Stimulated activated memory B cell treated with anti-CD40 and anti-IgM and Interleukin-4, amounts not matched to agents 10 μg/mL and 1 μg/mL and 100 μg/mL, for 72 hours (primary cell): ENCODE measurements around the gene CDKN2B-AS1.

Experiments
- ATAC-seq: fragments of 150-1000 bp; cut with Tn5 transposase; 2 replicates; pipeline ENCODE4 v1.10.0; 2021
- H3K27ac Mint-ChIP-seq: one replicate; pipeline ENCODE4 v1.8.0; 2022; ENCODE audit warnings: mild to moderate bottlenecking, mixed read lengths
- H3K27me3 Mint-ChIP-seq: one replicate; pipeline ENCODE4 v1.8.0; 2022; ENCODE audit warnings: mixed read lengths
- H3K36me3 Mint-ChIP-seq: one replicate; pipeline ENCODE4 v1.8.0; 2022; ENCODE audit warnings: mixed read lengths
- H3K4me1 Mint-ChIP-seq: one replicate; pipeline ENCODE4 v1.8.0; 2022; ENCODE audit warnings: mixed read lengths
- H3K4me3 Mint-ChIP-seq: one replicate; pipeline ENCODE4 v1.8.0; 2022; ENCODE audit warnings: mild to moderate bottlenecking, moderate library complexity, mixed read lengths
- H3K9me3 Mint-ChIP-seq: one replicate; pipeline ENCODE4 v1.8.0; 2022; ENCODE audit warnings: mixed read lengths

CDKN2B-AS1 gene

GRCh38 chr9:22010866-22011625 lies 16.5 kb downstream of the CDKN2B-AS1 start:
- no peak overlapping the region for H3K4me3 Mint-ChIP-seq
- peaks cover 20% of the 10 kb centered on the region for H3K4me1 Mint-ChIP-seq
- no peaks in the 10 kb centered on the region for H3K36me3 Mint-ChIP-seq
- no peak for ATAC-seq
- H3K27ac Mint-ChIP-seq: no peak overlapping the region
- no peaks in the 10 kb centered on the region for H3K9me3 Mint-ChIP-seq
- H3K27me3 Mint-ChIP-seq: peaks cover 12% of the 10 kb centered on the region

GRCh38 chr9:22022396-22022795 lies 27.8 kb downstream of the CDKN2B-AS1 start:
- H3K4me3 Mint-ChIP-seq: no peak overlapping the region
- H3K9me3 Mint-ChIP-seq: peaks cover 6% of the 10 kb centered on the region
- no peaks in the 10 kb centered on the region for H3K4me1 Mint-ChIP-seq
- no peaks in the 10 kb centered on the region for H3K27me3 Mint-ChIP-seq
- no peak for ATAC-seq
- H3K27ac Mint-ChIP-seq: no peak overlapping the region
- H3K36me3 Mint-ChIP-seq: peaks cover 6% of the 10 kb centered on the region

GRCh38 chr9:22026696-22027095 lies 32.1 kb downstream of the CDKN2B-AS1 start:
- Mint-ChIP-seq H3K27ac (no peak overlapping the region), H3K4me3 (no peak overlapping the region), H3K4me1 (peaks cover 7% of the 10 kb centered on the region), H3K36me3 (peaks cover 6% of the 10 kb centered on the region), H3K27me3 (no peaks in the 10 kb centered on the region), H3K9me3 (no peaks in the 10 kb centered on the region)
- no peak for ATAC-seq

GRCh38 chr9:22028394-22028793 lies 33.8 kb downstream of the CDKN2B-AS1 start:
- no peak overlapping the region for H3K27ac Mint-ChIP-seq
- H3K4me1 Mint-ChIP-seq: peaks cover 7% of the 10 kb centered on the region
- H3K4me3 Mint-ChIP-seq: no peak overlapping the region
- H3K27me3 Mint-ChIP-seq: no peaks in the 10 kb centered on the region
- ATAC-seq: no peak
- peaks cover 6% of the 10 kb centered on the region for H3K36me3 Mint-ChIP-seq
- no peaks in the 10 kb centered on the region for H3K9me3 Mint-ChIP-seq

- no peak for ATAC-seq
- H3K9me3 Mint-ChIP-seq: no peaks in the 10 kb centered on the region
- peaks cover 7% of the 10 kb centered on the region for H3K4me1 Mint-ChIP-seq
- no peak overlapping the region for H3K27ac Mint-ChIP-seq
- peaks cover 1% of the 10 kb centered on the region for H3K36me3 Mint-ChIP-seq
- no peak overlapping the region for H3K4me3 Mint-ChIP-seq
- H3K27me3 Mint-ChIP-seq: no peaks in the 10 kb centered on the region
These were observed 34.6 kb downstream of the CDKN2B-AS1 start for GRCh38 chr9:22029231-22029630.

- Mint-ChIP-seq H3K4me3 (no peak overlapping the region), H3K27ac (no peak overlapping the region), H3K27me3 (no peaks in the 10 kb centered on the region), H3K36me3 (no peaks in the 10 kb centered on the region), H3K9me3 (no peaks in the 10 kb centered on the region), H3K4me1 (peaks cover 7% of the 10 kb centered on the region)
- peak; percentile 83 for ATAC-seq
These were observed 35.6 kb downstream of the CDKN2B-AS1 start for GRCh38 chr9:22030101-22030598.

- Mint-ChIP-seq H3K4me3 (no peak overlapping the region), H3K36me3 (no peaks in the 10 kb centered on the region), H3K9me3 (no peaks in the 10 kb centered on the region), H3K27ac (no peak overlapping the region), H3K27me3 (no peaks in the 10 kb centered on the region), H3K4me1 (peaks cover 7% of the 10 kb centered on the region)
- ATAC-seq: peak; percentile 36
These were observed 37.2 kb downstream of the CDKN2B-AS1 start for GRCh38 chr9:22031655-22032411.

- Mint-ChIP-seq H3K9me3 (no peaks in the 10 kb centered on the region), H3K27me3 (no peaks in the 10 kb centered on the region), H3K36me3 (no peaks in the 10 kb centered on the region), H3K27ac (no peak overlapping the region), H3K4me3 (no peak overlapping the region), H3K4me1 (peaks cover 7% of the 10 kb centered on the region)
- no peak for ATAC-seq
These were observed 38.5 kb downstream of the CDKN2B-AS1 start for GRCh38 chr9:22033012-22033630.

- Mint-ChIP-seq H3K4me1 (no peaks in the 10 kb centered on the region), H3K27ac (no peak overlapping the region), H3K9me3 (no peaks in the 10 kb centered on the region), H3K36me3 (no peaks in the 10 kb centered on the region), H3K4me3 (no peak overlapping the region), H3K27me3 (no peaks in the 10 kb centered on the region)
- ATAC-seq: no peak
These were observed 41.0 kb downstream of the CDKN2B-AS1 start for GRCh38 chr9:22035591-22036011.

- H3K27me3 Mint-ChIP-seq: no peaks in the 10 kb centered on the region
- H3K36me3 Mint-ChIP-seq: no peaks in the 10 kb centered on the region
- no peak overlapping the region for H3K27ac Mint-ChIP-seq
- H3K4me1 Mint-ChIP-seq: no peaks in the 10 kb centered on the region
- no peak overlapping the region for H3K4me3 Mint-ChIP-seq
- no peak for ATAC-seq
- no peaks in the 10 kb centered on the region for H3K9me3 Mint-ChIP-seq
These were observed 42.5 kb downstream of the CDKN2B-AS1 start for GRCh38 chr9:22036866-22037626.

GRCh38 chr9:22037954-22038690 lies 43.5 kb downstream of the CDKN2B-AS1 start:
- H3K27me3 Mint-ChIP-seq: no peaks in the 10 kb centered on the region
- ATAC-seq: no peak
- no peaks in the 10 kb centered on the region for H3K9me3 Mint-ChIP-seq
- H3K36me3 Mint-ChIP-seq: no peaks in the 10 kb centered on the region
- H3K27ac Mint-ChIP-seq: no peak overlapping the region
- H3K4me1 Mint-ChIP-seq: no peaks in the 10 kb centered on the region
- no peak overlapping the region for H3K4me3 Mint-ChIP-seq

- H3K36me3 Mint-ChIP-seq: no peaks in the 10 kb centered on the region
- H3K4me3 Mint-ChIP-seq: no peak overlapping the region
- H3K9me3 Mint-ChIP-seq: no peaks in the 10 kb centered on the region
- ATAC-seq: no peak
- no peak overlapping the region for H3K27ac Mint-ChIP-seq
- no peaks in the 10 kb centered on the region for H3K27me3 Mint-ChIP-seq
- no peaks in the 10 kb centered on the region for H3K4me1 Mint-ChIP-seq
These were observed 44.7 kb downstream of the CDKN2B-AS1 start for GRCh38 chr9:22039258-22039657.

- Mint-ChIP-seq H3K27ac (peak overlapping the region; percentile 12), H3K27me3 (no peaks in the 10 kb centered on the region), H3K36me3 (no peaks in the 10 kb centered on the region), H3K4me3 (no peak overlapping the region), H3K9me3 (no peaks in the 10 kb centered on the region), H3K4me1 (no peaks in the 10 kb centered on the region)
- ATAC-seq: no peak
These were observed 46.2 kb downstream of the CDKN2B-AS1 start for GRCh38 chr9:22040760-22041159.

- H3K4me3 Mint-ChIP-seq: no peak overlapping the region
- no peaks in the 10 kb centered on the region for H3K9me3 Mint-ChIP-seq
- no peaks in the 10 kb centered on the region for H3K36me3 Mint-ChIP-seq
- no peaks in the 10 kb centered on the region for H3K4me1 Mint-ChIP-seq
- no peak for ATAC-seq
- H3K27ac Mint-ChIP-seq: peak overlapping the region; percentile 12
- no peaks in the 10 kb centered on the region for H3K27me3 Mint-ChIP-seq
These were observed 46.8 kb downstream of the CDKN2B-AS1 start for GRCh38 chr9:22041344-22041743.
